C1 segment of cervical spinal cord (tissue), 14 donors: ENCODE measurements around the gene NDUFV1.
"Not testable (repeated sequence)": the region's sequence is repeated elsewhere in the genome, so short reads cannot be mapped to it uniquely, and the experiment has no call there.

Source experiments
- DNase-seq, 14 donors: peaks; one replicate each; lab custom pipeline; 2025; lab: John Stamatoyannopoulos, UW

Gene NDUFV1

GRCh38 chr11:67611704-67612587 lies 5.2 kb downstream of the NDUFV1 start:
- no peak for DNase-seq

GRCh38 chr11:67612751-67613150 lies 6.0 kb downstream of the NDUFV1 start:
- DNase-seq: no peak

GRCh38 chr11:67613313-67613959 lies 6.7 kb downstream of the NDUFV1 start:
- DNase-seq: no peak

- DNase-seq: peak in 4 of 14 donors; percentile 18 to 36 (median 28)
These were observed 7.4 kb downstream of the NDUFV1 start for GRCh38 chr11:67613960-67614715.

- no peak for DNase-seq
These were observed 8.3 kb downstream of the NDUFV1 start for GRCh38 chr11:67614730-67615714.

- DNase-seq: no peak
These were observed 9.1 kb downstream of the NDUFV1 start for GRCh38 chr11:67615728-67616430.

- no peak for DNase-seq
These were observed 9.9 kb downstream of the NDUFV1 start for GRCh38 chr11:67616431-67617242.

GRCh38 chr11:67617243-67617953 lies 10.7 kb downstream of the NDUFV1 start:
- DNase-seq: no peak

GRCh38 chr11:67618901-67619659 lies 12.3 kb downstream of the NDUFV1 start:
- DNase-seq: not testable (repeated sequence)

- DNase-seq: not testable (repeated sequence)
These were observed 13.2 kb downstream of the NDUFV1 start for GRCh38 chr11:67619683-67620618.

GRCh38 chr11:67620621-67621020 lies 13.9 kb downstream of the NDUFV1 start:
- not testable (repeated sequence) for DNase-seq

GRCh38 chr11:67621928-67622327 lies 15.2 kb downstream of the NDUFV1 start:
- DNase-seq: not testable (repeated sequence)

- not testable (repeated sequence) for DNase-seq
These were observed 16.2 kb downstream of the NDUFV1 start for GRCh38 chr11:67622905-67623304.

GRCh38 chr11:67623795-67624194 lies 17.1 kb downstream of the NDUFV1 start:
- DNase-seq: not testable (repeated sequence)

- not testable (repeated sequence) for DNase-seq
These were observed 19.5 kb downstream of the NDUFV1 start for GRCh38 chr11:67626131-67626833.

- DNase-seq: no peak
These were observed 20.2 kb downstream of the NDUFV1 start for GRCh38 chr11:67626970-67627369.
